GM18526 (cell line): ENCODE data around the gene DNAJC11.

ENCODE experiments used
- POLR2A ChIP-seq: IDR thresholded peaks from 3 replicates; pipeline ENCODE4 v1.6.1; 2011; ENCODE audit not compliant: insufficient read length; ENCODE audit errors: extremely low read depth

DNAJC11 gene

DNA sequence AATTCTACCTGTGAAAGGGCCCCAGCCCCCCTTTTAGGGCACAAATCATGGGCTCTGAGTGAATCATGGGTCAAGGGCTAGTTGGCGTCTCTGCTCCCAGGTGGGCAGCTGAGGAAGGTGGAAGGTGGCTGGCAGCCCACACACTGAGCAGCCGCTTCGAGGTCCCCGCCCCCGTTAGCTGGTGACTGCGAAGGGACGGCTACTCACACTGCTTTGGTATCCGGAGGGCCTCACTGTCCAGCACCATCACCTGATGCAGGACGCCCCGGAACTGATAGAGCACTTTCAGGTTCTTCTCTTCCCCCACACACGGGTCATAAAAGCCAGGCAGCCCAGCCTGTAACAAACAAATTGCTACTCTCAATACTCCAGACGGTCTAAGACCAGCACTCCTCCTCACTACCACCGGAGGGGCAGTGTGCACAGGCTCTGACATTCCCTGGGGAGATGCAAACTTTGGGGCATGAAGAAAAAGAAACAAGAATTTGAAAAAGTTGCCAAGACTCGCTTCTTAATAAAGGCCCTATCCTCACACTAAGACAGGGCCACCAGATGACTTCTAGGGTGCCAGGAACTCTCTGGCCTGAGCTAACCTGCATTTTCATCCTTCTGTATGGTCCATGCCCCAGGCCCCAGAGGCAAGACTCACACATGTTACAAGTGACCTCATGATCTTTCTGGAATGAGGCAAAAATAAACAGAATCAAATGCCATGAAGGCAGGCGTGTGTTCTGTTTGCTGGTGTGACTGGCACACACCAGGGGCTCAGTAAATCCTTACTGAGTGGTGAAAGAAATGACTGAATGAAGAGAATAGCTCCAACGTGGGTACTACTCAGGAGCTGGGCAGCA lies 65.5 kb downstream of the DNAJC11 start:
- TF ChIP-seq POLR2A: no peak

DNA sequence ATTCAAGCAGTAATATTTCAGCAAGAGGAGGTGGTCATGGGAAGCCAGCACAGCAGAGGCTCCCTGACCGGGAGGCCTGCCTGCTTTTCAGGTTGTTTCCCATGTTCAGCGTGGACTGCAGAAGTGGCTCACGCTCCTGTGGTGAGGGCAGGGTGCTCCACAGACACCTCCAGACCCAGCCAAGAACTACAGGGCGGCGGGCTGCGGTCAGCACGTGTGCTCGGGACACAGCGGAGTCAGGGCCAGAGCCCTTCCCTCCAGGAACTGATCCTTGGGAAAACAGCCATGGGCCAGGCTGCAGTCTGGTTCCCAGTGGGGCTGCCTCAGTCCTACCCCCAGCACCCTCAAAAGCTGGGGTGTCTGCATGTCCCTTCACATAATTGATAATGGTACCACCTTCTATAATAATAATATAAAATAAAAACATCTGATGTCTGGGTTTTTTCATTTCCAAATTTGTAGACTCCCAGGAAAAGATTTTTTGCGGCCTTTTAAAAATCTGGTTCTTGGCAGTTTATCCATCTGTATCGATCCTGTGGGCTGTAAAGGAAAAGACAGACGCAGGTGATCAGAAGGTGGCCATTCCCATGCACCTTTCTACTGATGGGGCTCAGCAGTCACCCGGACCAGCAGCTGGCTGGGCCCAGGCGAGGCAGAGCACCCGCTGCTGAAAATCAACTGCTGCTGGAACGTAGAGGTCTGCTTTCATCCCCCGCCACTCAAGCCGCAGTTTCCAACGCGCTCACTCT lies 66.3 kb downstream of the DNAJC11 start:
- TF ChIP-seq POLR2A: no peak

DNA sequence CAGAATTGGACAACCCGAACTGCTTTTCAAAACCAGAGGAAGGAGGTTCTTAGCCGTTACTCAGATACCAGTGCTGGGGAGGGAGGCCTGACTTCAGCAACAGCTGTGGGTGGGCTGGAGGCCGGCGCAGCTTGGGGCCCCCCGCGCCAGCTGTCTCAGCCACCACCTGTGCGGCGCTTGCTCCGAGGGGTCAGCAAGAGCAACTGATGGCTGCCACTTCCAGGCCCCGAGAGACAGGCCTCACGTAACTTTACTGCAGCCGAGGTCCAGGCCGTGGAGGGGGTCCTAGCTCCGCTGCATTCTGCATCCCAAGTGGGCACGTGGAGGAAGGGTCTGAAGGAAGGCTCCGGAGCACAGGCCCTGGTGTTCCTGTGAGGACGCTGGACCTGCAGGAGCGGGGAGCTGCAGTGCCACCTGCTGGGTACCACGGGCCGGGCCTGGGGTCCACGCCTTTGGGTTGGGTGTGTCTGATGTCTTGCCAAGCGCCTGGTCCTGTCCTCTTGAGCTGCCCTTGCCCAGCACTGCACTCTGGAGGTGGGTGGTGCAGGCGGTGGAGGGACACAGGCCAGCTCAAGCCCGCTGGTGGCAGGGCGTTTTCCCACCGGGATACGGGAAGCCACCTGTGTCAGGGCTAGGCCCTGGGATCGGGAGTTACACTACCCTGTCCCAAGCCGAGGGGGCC lies 67.1 kb downstream of the DNAJC11 start:
- TF ChIP-seq POLR2A: no peak

DNA sequence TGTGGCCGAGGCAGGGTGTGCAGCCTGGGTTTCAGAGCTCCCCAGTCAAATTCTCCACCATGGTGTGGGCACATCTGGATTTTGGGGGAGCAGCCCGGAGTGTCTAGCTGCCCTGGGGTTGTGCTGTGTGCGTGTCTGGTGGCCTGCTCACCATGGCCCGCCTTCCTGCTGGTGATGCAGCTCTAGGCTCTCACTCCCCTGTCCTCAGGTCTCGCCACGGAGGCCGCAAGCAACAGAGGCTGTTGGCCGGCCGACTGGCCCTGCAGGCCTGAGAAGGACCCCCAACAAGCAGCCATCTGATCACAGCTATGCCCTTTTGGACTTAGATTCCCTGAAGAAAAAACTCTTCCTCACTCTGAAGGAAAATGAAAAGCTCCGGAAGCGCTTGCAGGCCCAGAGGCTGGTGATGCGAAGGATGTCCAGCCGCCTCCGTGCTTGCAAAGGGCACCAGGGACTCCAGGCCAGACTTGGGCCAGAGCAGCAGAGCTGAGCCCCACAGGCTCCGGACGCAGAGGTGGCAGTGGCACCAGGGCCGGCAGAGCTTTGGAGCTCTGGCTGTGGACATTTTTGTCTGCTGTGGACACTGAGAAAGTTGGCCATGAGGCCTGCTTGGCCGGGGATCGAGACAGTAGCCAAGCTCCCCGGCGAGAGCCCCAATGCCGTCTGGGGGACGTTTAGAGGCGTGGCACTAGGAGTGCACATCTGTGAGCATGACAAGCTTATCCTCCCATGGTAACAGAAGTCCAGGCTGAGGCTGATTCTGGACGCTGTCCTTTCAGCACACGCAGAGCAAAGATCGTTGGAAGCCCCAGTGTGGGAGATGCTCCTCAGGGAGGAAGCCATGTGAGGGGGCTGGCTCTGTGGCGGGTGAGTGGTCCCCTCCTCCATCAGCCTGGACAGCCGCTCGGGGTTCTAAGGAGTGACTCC lies 68.8 kb downstream of the DNAJC11 start:
- TF ChIP-seq POLR2A: no peak

DNA sequence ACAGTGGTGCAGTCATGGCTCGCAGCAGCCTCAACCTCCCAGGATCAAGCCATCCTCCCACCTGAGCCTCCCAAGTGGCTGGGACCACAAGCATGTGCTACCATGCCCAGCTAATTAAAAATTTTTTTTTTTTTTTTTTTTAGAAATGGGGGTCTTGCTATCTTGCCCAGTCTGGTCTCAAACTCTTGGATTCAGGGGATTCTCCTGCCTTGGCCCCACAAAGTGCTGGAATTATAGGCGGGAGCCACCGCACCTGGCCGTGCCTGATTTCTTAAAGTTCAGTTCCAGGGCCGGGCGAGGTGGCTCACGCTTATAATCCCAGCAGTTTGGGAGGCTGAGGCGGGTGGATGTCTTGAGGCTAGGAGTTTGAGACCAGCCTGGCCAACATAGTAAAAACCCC lies 70.6 kb downstream of the DNAJC11 start:
- TF ChIP-seq POLR2A: no peak

DNA sequence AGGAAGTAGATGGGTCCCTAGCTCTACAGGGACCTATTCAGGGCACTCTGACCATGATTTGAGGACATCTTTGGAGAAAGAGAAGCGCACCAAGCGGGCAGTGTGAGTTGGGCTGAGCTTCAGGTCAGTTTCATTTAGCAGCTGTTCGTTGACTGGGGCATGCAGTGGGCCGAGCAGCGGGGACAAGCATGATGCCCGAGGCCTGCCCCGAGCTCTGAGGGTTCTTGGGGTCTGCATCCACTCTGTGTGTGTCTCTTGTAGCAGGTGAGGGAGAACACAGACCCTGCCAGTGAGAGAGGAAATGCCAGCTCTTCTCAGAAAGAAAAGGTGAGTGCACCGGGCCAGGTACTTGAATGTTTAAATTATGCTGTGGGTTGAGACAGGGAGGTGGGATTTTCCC lies 71.6 kb downstream of the DNAJC11 start:
- no peak for TF ChIP-seq POLR2A

DNA sequence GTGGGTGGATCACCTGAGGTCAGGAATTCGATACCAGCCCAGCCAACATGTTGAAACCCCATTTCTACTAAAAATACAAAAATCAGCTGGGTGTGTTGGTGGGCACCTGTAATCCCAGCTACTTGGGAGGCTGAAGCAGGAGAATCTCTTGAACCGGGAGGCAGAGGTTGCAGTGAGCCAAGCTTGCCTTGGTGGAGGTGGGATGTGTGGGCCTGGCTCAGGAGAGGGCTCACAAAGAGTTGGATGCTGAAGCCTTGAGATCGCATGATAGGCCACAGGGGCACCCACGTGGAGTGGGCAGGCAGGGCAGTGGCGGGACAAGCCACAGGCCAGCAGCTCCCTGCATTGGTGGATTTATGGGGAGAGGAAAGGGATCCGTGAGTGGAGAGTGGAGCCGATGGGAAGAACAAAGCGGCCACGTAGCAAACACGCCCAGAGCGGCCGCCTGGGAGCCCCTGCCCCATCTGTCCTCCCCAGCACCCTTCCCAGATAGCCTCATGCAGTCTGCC lies 72.6 kb downstream of the DNAJC11 start:
- no peak for TF ChIP-seq POLR2A

DNA sequence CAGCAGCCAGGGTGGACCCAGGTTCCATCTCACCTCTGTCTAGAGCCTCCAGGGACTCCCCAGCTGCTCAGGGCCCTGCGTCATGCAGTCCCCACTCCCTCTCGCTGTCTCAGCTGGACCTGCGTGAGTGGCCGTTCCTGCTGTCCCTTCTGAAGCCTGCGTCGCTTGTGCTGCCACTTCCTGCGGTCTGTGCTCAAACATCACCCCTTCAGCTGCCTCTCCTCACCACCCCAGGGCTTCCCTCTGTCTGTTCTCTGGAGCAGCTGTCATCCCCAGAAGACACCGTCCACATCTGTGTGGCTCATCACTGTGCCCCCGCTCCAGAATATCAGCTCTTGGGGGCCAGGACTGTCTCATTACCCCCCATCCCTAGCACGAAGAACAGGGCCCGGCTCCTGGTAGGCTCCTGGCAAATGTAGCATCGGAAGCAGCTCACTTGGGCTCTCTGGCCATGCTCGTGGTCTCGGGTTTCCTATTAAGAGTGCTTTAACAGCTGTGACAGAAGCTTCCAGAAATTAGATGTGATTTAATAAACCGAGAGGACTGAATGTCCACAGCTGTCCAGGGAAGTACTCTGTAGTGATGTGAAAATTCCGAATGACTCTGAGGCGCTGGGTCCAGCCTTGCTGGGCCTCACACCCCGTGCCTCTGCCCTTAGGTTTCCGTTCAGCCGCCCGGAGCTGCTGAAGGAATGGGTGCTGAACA lies 73.6 kb downstream of the DNAJC11 start:
- no peak for TF ChIP-seq POLR2A

DNA sequence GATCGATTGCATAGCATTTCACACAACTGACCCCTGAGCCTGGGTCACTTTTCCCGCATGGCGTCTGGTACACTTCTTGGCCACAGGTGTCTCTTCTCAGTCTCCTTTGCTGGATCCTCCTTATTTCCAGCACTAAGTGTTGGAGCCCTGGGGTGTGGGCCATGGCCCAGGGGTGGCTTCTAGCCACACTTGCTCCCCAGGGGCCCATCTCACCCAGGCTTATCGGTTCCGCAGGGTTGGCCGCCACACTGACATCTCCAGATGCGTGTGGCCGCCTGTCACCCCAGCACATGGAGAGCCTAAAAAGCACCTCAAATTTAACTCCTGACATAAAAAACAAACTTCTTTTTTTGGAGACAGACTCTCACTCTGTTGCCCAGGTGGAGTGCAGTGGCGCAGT lies 74.6 kb downstream of the DNAJC11 start:
- TF ChIP-seq POLR2A: no peak

DNA sequence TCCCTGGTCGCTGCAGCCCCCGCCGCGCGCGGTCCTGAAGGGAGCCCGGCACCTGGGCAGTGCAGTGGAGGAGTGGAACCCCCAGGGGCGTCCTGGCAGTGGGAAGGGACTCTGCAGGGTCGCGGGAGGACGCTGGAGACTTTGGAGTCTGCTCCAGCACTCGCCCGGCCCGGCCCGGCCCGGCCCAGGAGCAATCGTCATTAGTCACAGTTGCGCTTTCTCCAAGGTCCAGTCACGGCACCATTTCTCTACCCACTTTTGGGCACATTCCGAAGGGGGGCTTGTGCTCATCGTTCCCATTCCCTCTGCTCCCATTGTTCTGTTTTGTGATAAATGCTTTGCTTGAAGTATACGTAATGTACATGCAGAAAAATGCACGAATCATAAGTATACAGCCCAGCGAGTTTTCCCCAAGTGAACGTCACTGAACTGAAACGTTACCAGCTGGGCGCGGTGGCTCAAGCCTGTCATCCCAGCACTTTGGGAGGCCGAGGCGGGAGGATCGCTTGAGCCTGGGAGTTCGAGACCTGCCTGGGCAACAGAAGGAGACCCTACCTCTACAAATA lies 75.9 kb downstream of the DNAJC11 start:
- no peak for TF ChIP-seq POLR2A

DNA sequence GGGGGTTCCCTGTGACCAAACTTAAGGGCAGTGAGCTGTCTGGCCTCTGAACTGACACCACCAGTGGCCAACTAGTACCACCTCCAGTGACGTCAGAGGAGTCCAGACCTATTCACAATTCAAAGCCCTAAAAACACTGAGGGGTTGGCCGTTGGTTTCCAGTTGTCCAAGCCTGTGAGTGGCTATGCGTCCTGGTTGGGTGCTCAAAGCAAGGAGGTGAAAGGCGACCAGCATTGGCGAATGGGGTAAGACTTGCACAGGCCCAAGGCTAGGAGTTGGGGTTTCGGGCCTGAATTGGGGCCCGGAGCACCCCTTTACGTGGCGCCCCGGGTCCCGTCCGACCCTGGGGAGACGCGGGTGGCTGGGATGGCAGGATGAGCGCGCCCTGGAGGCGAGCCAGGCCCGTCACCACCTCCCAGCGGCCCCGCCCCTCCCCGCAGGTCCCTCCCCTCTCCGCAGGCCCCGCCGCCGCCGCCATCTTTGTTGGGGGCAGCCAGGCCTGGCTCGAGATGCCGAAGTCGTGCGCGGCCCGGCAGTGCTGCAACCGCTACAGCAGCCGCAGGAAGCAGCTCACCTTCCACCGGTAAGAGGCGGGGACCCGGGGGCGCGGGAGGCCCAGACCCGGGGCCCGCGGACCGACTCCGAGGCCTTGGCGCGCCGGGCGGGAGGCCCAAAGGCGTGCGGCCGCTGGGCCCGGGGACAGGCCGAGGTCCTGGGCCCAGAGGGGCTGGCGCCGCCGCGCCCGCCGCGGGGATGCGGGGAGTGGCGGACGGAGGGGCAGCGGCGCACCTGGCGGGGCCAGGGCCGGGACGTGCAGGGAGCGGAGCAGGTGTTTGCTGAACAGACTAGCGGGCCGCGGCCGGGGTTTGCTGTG lies 76.7 kb downstream of the DNAJC11 start, which contains the start of gene THAP3:
Gene THAP3, plus strand, starts transcription at position 159 of the 874 bp plus-strand sequence. Its CDS starts 351 bp downstream, at position 510.
- no peak for TF ChIP-seq POLR2A

DNA sequence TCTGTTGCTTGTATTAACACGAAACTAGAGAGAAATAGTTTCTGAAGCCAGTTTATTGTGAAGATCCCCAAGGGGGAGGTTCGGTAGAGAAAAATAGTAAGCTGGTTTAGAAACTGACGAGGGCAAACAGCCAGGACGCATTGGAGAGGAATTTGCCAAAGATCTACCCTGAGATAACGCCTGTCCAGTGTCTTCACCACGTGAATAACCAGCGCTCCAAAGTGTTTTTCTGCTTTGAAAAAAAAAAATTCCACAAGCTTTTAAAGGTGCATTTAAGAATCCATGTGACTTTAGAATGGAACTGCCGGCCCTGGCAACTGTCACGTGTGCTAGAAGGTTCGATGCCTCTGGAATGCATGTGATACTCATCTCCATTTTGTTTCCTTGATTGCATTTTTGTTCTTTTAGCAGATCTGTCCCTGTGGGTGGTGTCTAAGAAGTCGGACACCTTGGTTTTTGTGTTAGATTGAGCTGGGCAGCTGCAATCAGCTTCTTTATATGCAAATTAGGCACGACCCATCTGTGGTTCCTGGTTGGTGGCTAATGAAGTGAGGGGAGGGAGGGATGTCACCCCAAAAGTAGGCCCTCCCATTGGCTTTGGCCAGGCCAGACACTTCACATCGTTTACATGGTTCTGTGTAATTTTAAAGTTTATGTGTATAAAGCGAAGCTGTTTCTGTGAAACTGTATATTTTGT lies 78.2 kb downstream of the DNAJC11 start:
- TF ChIP-seq POLR2A: no peak
